H54 (cell line): ENCODE data around the gene SRSF10.

Experiments
- DNase-seq: peaks from one replicate; pipeline ENCODE4 v3.0.0; 2011; ENCODE audit warnings: low spot score, mixed read lengths; ENCODE audit not compliant: insufficient read length
- FAIRE-seq: peaks from 3 replicates; lab custom pipeline; 2011; peaks lifted over from hg19 to GRCh38; lab: Jason Lieb, UNC
- POLR2A ChIP-seq: IDR thresholded peaks from 2 replicates; pipeline ENCODE4 v1.6.1; 2011; ENCODE audit warnings: low read depth, mild to moderate bottlenecking, low read length

SRSF10 gene

GRCh38 chr1:23957096-23957495, 23.0 kb downstream of the SRSF10 start:
- no peak for TF ChIP-seq POLR2A
- FAIRE-seq (no peak), DNase-seq (no peak)

- DNase-seq (no peak), FAIRE-seq (no peak)
- no peak for TF ChIP-seq POLR2A
These were observed 27.1 kb downstream of the SRSF10 start for GRCh38 chr1:23953020-23953419.

GRCh38 chr1:23947366-23947765, 32.8 kb downstream of the SRSF10 start:
- DNase-seq (no peak), FAIRE-seq (no peak)
- no peak for TF ChIP-seq POLR2A

GRCh38 chr1:23936481-23937176, 43.5 kb downstream of the SRSF10 start:
- FAIRE-seq, result no peak

DNA sequence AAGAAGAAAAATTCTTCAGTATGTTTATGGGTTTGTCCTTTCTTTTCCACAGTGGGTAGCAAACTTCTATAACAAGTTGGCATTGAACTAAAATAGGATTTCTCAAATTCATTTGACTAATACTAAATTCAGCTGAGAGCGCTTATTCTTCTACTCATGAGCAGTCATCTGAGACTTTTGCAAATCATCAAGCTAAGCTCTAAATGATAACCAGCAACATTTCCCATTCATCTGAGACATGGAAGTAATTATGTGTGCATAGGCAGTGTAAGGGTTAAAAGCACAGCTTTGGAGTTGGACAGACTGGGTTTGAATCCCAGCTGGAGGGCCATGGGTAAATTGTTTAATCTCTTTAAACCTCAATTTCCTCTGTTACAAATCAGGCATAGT, 48.6 kb downstream of the SRSF10 start:
- DNase-seq (no peak), FAIRE-seq (no peak)
- TF ChIP-seq POLR2A, result no peak

More at GRCh38 chr1:23936481-23937176, 43.5 kb downstream of the SRSF10 start:
- no peak for TF ChIP-seq POLR2A
- no peak for DNase-seq

GRCh38 chr1:23930861-23931490, 49.2 kb downstream of the SRSF10 start:
- DNase-seq (no peak), FAIRE-seq (no peak)
- no peak for TF ChIP-seq POLR2A

GRCh38 chr1:23930270-23930669, 49.9 kb downstream of the SRSF10 start:
- TF ChIP-seq POLR2A, result no peak
- DNase-seq, result no peak
- FAIRE-seq, result no peak

DNA sequence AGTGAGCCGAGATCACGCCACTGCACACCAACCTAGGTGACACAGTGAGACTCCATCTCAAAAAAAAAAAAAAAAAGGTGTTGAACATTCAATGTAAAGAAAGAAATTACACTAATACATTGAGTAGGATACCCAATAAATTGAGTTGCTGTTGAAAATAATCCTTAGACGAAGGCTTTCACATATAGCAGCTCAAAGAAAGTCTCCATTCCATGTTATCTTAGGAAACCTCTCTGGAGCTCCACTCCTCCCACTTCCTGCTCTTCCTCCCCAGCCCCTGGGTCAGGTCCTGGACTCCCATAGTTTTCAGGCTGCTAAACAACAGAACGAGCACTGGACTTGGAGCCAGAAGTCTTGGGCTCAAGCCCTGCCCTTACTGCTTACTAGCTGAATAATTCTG, 51.3 kb downstream of the SRSF10 start:
- FAIRE-seq (no peak), DNase-seq (no peak)
- TF ChIP-seq POLR2A, result no peak

- DNase-seq, result no peak
- no peak for FAIRE-seq
- no peak for TF ChIP-seq POLR2A
These were observed 53.0 kb downstream of the SRSF10 start for GRCh38 chr1:23927097-23927496.

DNA sequence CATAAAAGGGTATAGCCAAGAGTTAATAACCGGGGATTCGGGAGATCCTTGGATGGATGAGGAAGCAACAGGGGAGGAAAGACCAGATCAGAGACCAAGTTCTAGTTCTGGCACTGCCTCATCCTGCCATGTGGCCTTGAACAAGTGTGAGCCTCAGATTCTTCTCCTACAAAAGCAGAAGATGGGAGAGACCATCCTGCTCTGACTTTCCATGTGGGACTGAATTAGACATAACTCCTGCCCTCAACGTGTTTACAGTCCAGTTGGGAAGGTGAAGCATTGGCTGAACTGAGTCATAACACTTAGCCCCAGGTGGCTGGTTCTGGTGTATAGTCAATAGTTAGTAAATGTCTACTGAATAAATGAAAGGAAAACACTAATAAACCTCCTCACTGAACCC, 54.8 kb downstream of the SRSF10 start:
- no peak for TF ChIP-seq POLR2A
- no peak for DNase-seq
- no peak for FAIRE-seq

DNA sequence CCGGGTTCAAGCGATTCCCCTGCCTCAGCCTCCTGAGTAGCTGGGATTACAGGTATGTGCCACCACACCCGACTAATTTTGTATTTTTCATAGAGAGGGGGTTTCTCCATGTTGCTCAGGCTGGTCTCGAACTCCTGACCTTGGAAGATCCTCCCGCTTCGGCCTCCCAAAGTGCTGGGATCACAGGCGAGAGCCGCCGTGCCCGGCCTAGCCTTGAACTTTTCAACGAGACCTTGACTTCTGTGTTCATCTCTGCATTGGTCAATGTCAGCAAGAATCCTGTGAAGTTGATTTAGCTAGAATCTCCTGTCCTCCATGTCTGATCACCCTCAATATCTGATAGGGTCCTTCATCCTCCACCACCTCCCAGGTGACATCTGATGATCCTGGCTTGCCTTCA, 55.5 kb downstream of the SRSF10 start:
- TF ChIP-seq POLR2A, result no peak
- no peak for FAIRE-seq
- no peak for DNase-seq

DNA sequence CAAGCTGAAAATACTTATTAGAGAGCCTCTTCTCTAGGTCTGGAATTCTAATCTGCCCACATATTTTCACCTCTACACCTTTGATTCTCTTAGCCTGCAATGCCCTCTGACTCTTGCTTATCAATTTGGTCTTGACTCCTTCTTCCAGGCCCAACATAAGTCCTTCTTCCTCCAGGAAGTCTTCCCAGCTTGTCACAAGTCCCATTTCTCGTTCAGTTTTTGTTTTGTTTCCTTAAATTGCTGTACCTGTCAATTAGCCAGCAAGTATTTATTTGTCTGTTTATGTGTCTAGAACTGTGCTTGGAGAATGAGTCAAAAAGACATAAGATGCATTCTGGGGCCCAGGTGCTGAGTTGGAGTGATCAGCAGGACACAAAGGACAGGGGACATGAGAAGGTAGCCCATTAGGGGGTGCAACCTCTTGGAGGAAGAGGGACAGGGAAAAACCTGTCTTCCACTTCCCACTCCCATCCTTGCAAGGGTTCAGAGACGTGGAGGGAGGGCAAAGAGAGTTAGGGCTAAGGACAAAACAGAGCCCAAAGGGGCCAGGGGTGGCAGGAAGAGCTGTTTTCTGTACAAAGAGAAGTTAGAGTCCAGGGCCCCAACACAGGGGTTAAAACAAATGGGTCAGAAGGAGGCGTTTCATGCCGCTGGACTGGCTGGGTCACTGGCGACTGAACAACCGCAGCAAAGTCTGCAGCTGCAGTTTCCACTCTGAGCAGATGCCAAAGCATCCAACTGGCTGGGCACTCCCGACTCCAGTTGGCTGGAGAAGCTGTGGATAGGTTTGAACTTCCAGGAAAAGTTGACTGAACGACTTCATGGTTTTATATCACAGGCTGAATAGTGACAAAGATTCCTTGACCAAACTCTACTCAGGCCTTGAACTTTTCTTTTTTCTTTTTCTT, 56.3 kb downstream of the SRSF10 start:
- no peak for TF ChIP-seq POLR2A
- FAIRE-seq (no peak), DNase-seq (no peak)

- no peak for TF ChIP-seq POLR2A
- DNase-seq (no peak), FAIRE-seq (no peak)
These were observed 57.7 kb downstream of the SRSF10 start for GRCh38 chr1:23922321-23922943.

DNA sequence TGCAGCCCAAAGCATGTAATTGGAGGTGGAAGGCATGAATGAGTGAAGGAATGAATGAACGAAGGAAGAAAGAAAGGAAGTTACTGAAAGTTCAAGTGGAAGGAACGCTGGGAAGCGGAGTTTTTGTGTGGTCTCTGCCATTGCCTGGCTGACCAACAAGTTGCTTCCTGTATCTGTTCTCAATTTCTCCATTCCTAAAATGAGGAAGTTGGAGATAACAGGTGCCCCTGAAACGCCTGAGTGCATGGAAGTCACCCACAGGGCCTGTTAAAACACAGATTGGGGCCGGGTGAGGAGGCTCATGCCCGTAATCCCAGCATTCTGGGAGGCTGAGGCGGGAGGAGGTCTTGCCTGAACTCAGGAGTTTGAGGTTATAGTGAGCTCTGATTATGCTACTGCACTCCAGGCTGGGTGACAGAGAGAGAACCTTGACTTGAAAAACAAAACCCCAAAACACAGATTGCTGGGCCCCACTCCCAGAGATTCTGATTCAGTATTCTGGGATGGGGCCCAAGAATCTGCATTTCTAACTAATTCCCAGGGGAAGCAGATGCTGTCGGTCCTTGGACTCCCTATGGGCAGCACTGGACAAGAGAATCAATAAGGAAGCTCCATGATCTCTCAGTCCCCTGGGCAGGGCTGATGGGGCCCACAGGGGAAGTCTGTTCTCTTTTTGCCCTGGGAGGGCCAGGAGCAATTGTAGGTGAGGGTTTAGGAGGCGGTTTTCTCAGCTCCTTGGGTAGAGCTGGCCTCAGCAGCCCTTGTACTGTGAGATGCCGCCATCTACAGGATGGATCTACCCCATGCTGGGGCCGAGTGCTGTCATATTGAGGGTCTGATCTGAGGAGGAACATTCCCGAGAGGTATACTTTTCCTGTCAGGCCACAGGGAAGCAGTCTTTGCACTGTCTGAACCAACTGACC, 63.7 kb downstream of the SRSF10 start:
- DNase-seq (no peak), FAIRE-seq (no peak)
- TF ChIP-seq POLR2A, result no peak
